Iris pigment epithelial cell (primary cell): ENCODE data around the gene PGBD5.

Source experiments
- DNase-seq: peaks from one replicate; pipeline ENCODE4 v3.0.0-alpha.2; 2011; ENCODE audit warnings: low read depth

The PGBD5 gene

GRCh38 chr1:230278871-230279582 is 147.1 kb downstream of the PGBD5 start:
- no peak for DNase-seq

DNA sequence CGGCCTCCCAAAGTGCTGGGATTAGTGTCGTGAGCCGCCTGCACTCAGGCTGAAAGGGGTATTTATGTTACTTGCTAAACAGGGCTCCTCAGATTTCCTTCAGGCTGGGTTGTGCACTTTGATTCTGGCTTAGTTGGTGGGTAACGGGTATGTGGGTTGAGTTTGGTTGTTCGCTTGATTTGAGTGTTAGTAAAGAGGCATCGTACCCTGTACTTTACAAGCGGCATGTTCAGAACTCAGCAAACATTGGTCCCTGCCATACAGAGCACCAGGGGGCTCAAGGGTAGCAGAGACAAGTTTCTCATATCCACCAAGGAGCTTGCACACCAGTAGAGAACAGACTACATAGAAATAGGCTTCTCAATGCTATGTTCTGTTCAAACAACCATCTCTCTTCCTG is 147.8 kb downstream of the PGBD5 start:
- no peak for DNase-seq

DNA sequence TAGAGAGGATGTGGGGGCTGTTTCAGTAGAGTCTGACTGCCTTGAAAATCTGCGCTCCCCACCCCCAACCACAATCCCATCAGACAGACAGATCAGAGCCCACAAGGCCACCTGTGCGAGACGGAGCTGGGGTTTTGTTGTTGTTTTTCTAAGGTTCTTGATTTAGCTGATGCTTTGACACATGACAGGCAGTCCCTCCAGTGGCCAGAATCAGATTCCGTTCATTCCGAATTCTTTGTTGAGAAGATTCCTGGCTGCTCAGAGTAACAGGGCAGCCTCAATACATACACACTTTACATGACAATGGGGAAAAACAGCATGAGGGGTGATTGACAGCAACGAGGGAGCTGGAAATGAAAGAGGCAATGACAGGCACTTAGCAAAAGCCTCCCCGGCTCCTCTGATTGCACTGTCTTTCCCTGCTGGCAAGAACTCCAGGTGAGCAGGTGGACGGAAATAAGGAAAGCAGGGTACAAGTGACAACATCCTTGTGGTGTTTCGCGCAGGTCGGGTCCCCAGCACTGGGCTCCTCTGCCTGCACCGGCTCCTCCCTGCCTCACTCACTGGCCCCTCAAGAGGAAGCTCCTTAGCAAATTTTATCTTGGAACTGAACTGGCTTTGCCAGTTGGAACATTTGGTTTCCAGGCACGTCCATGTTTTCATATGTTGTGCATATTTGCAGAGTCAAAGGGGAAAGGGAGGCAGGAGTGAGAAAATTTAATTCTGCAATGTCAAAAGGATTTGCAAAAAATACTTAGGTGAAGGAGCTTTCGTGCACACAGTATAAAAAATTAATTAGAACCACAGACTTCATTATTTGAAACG is 148.7 kb downstream of the PGBD5 start:
- no peak for DNase-seq

DNA sequence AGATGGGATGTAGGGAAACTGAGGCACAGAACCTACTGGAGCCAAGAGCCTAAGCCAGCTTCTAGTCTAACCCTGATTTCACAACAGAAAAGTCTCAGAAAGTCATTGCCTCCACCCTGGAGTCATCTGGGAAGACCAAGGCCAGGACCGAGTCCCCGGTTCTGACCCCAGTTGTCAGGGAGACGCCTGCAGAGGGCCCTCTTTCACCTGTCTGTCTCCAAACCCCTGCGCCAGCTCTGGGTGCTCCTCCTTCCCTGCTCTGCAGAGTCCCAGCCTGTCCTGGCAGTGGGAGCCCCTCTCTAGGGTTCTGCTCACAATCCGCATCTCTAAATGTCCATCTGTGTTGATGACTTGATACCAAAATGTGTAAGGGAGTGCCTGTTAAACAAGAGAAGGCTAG is 149.7 kb downstream of the PGBD5 start:
- DNase-seq, result no peak

GRCh38 chr1:230274254-230274653 is 151.9 kb downstream of the PGBD5 start:
- no peak for DNase-seq

DNA sequence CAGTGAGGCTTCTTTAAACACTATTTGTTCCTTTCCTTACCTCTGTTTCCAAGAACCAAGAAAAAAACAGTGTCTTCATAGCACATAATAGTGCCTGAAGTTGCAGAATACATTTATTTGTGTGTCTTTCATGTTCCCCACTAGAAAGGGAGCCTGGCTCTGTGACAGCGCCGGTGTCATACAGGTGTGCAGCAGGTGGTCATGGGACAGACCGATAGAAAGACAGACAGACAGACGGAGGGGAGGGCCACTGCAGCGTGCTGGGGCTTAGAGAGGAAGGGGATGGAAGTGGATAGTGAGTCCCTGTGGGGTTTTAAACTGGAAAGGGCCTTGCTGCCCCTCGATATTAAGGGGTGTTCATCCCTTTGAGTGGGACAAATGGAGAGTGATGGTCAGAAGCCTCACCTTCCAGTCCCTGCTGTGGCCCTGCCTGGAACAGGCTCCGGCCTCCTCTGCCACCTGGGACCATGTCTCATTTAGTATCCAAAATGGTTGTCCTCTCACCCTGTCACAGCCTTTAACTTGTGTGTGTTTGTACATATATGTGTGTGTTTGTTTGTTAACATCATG is 152.9 kb downstream of the PGBD5 start:
- DNase-seq, result no peak

DNA sequence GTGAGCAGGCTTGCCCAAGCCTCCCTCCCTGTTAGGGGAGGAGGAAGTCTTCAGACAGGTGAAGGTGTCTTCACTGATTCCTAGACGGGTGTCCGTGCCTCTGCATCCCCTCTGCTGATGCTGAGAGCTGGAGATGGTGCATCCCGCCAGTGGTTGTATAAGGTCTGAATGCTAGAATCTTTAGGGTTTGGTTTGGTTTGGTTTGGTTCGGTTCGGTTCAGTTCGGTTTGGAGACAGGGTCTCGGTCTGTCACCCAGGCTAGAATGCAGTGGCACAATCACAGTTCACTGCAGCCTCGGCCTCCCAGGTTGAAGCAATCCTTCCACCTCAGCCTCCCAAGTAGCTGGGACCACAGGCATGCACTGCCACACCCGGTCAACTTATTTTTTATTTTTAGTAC is 153.6 kb downstream of the PGBD5 start:
- no peak for DNase-seq

DNA sequence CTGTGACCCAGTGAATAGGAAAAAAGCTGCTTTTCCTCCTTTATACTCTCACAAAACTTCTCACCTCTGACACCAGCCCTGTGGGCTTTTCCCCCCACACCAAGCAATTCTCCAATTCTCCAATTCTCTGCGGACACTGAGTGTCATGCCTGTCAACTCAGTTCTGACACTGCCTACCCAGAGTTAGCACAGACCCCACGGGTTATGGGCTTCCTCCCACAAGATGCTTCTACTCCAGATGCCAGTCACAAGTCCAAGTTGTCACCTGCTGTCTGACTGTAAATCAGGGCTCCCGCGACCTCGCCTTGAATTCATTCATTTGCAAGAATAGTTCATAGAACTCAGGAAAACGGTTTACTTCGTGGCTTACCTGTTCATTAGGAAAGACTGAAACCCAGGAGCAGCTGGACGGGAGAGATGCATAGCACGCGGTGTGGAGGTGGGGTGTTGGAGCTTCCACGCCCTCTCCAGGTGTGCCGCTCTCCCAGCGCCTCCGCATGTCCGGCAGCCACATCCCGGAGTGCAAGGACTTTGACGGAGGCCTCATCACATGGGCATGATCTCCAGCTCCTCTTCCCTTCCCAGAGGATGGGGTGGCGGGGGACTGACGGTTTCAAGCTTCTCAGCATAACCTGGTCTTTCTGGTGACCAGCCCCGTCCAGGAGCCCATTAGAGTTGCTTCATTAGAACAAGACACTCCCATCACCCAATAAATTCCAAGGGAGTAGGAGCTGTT is 154.7 kb downstream of the PGBD5 start:
- no peak for DNase-seq

DNA sequence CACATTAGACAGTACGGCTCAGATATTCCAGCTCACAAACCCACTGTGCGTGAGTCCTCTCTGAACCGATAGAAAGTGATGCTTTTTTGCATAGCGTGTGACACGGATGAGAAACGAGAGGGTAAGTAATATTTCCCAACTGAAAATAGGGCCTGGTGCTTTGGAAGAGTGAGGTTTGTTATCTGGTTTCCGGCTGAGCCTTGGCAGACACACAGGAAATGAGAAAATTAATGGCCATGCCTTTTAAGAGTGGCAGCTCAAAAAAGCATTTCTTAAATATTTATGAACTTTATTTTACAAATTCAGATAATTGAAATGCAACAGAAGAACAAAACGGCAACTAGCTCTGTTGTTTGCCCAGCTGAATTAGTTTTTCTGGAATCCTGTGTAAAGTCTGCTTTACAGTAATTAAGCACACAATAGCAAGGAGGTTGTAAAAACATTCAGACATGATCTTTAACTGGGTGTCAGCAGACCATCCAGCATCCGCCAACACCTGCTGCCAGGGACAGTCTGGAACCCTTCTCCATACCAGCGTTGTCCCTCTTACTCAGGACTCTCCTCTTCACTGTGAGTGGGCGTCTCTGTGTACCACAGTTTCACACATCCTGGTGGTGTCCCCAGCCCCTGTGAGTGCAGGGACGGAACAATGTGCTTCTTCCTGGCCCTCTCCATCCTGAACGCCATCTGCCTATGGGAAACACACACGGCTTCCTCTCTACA is 155.4 kb downstream of the PGBD5 start:
- peak; percentile 45 for DNase-seq

- DNase-seq, result no peak
Measured at GRCh38 chr1:230270185-230270558, 156.0 kb downstream of the PGBD5 start.

DNA sequence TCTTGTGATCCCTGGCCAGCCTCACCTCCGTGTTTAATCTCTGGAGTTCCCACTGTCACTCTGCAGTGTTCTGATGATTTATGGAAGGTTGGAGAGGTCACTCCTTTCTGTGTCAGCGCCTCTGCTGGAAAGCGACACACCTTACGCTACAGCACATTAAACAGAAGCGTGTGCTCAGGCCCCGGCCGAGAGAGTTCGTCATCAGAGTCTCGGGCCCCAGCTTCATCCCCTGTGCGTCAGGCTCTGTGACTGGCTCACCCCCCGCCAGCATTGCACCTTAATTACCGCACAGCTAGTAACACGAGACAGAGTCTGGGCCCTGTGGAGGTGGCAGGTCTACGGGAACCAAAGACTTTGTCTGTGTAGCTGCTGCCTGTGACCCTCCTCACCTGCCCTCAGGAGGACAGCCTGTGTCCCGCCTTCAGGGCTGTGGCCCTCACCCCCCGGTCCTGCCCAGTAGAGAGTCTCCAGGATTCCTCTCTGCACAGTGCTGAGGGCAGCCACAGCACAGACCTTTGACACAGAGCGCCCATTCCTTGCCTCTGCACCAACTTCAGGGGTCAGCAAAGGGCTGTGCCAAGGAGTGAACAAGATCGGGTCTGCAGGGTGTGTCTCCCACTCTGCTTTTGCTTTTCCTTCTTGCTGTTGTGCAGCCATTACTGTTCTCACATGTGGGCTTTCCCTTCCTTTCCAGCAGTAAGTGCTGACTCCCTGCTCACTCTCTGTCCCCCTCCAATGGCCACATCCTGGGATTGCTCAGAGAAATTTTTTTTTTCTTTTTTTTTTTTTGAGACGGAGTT is 157.6 kb downstream of the PGBD5 start:
- DNase-seq, result peak; percentile 76

GRCh38 chr1:230267338-230268065 is 158.6 kb downstream of the PGBD5 start:
- DNase-seq, result no peak

- no peak for DNase-seq
Measured at GRCh38 chr1:230266456-230266855, 159.7 kb downstream of the PGBD5 start.

- DNase-seq, result no peak
Measured at GRCh38 chr1:230265200-230266115, 160.7 kb downstream of the PGBD5 start.
